ENCODE measurements around the gene BPGM.

DNA sequence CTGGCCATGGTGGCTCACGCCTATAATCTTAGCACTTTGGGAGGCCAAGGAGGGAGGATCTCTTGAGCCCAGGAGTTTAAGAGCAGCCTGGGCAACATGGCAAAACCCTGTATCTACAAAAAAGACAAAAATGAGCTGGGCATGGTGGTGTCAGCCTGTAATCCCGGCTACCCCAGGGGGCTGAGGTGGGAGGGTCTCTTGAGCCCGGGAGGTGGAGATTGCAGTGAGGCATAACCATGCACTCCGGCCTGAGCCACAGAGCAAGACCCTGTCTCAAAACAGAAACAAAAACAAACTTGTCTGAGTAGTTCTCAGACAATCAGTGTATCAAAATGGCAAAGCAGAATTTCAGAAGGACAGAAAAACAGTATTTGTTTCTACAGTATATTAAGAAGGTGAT lies 45.2 kb upstream of the BPGM start:
- no peak for TF ChIP-seq CTCF (IDR thresholded peaks at IDR 0.05)
- no peak for TF ChIP-seq POLR2A (IDR thresholded peaks at IDR 0.05)

All from heart left ventricle (tissue), 13 donors.